Panc1 (cell line): ENCODE measurements around the gene FECH. TPM values are rescaled to one million over a fixed set of nuclear protein-coding genes. Genes with fewer than 3 reads are reported as not detected.

Experiments used
- ATAC-seq: fragments of 200-7000 bp; cut with Tn5 transposase; 2 replicates; pipeline ENCODE4 v1.9.1; 2020; ENCODE audit warnings: mild to moderate bottlenecking, moderate library complexity
- BruUV-seq: library from RNA; stranded (reverse); fragments of 400-500 nt; replicated peaks from 2 replicates; lab custom pipeline; 2021; lab: Mats Ljungman, UMichigan
- CTCF ChIA-PET: fragments of 300-600 bp; sonication (Branson Sonifier 250); formaldehyde crosslinking; loops from one replicate; lab custom pipeline; 2022; ENCODE audit warnings: antibody characterized with exemption; lab: Charles Lee
- POLR2A ChIA-PET: fragments of 300-600 bp; sonication (Branson Sonifier 250); formaldehyde crosslinking; loops from one replicate; lab custom pipeline; 2022; ENCODE audit warnings: antibody characterized with exemption; lab: Charles Lee
- DNase-seq: peaks from one replicate; pipeline ENCODE4 v3.0.0-alpha.2; 2010; ENCODE audit warnings: low read depth, low spot score
- H3K27ac ChIP-seq: 2 replicates; pipeline ENCODE4 v1.5.1; 2011; ENCODE audit warnings: mild to moderate bottlenecking, low read length, inconsistent platforms
- H3K27me3 ChIP-seq: fragments of 200-500 bp; sonication (Bioruptor generic); 2 replicates; pipeline ENCODE4 v1.6.0; 2014; ENCODE audit warnings: low read length, inconsistent platforms; ENCODE audit not compliant: control insufficient read depth, insufficient read depth
- H3K36me3 ChIP-seq: fragments of 200-500 bp; sonication (Bioruptor generic); 2 replicates; pipeline ENCODE4 v1.5.1; 2014; ENCODE audit warnings: inconsistent platforms, mild to moderate bottlenecking, low read length, moderate library complexity; ENCODE audit not compliant: control insufficient read depth, insufficient read depth
- H3K4me1 ChIP-seq: 2 replicates; pipeline ENCODE4 v1.5.1; 2011; ENCODE audit warnings: inconsistent platforms, mild to moderate bottlenecking, low read length, moderate library complexity; ENCODE audit not compliant: control insufficient read depth, insufficient read depth
- H3K4me3 ChIP-seq, 2 experiments: 2 replicates each; pipeline ENCODE4 v1.5.1; 2011 to 2012; ENCODE audit warnings: low read depth in 2 of 2, low read length in 2 of 2, mild to moderate bottlenecking in 2 of 2, inconsistent platforms in 1 of 2, moderate library complexity in 1 of 2
- H3K9me3 ChIP-seq: fragments of 200-500 bp; sonication (Bioruptor generic); 2 replicates; pipeline ENCODE4 v1.5.1; 2014; ENCODE audit warnings: low read depth, mild to moderate bottlenecking, inconsistent platforms, low read length, moderate library complexity; ENCODE audit not compliant: control insufficient read depth, insufficient read depth
- POLR2AphosphoS5 ChIP-seq: IDR thresholded peaks from 2 replicates; pipeline ENCODE4 v1.6.1; 2012; ENCODE audit warnings: mild to moderate bottlenecking, low read depth, low read length, moderate library complexity
- REST ChIP-seq, 2 experiments: IDR thresholded peaks; 2 replicates each; pipeline ENCODE4 v1.6.1; 2011 to 2012; ENCODE audit warnings: low read depth in 2 of 2, control low read depth in 1 of 2, low read length in 1 of 2, mild to moderate bottlenecking in 1 of 2, moderate library complexity in 1 of 2; ENCODE audit not compliant: insufficient read depth in 1 of 2
- SIN3A ChIP-seq: IDR thresholded peaks from 2 replicates; pipeline ENCODE4 v1.6.1; 2012; ENCODE audit warnings: low read depth, mild to moderate bottlenecking, low read length, moderate library complexity, borderline replicate concordance; ENCODE audit not compliant: insufficient read depth
- TCF7L2 ChIP-seq: IDR thresholded peaks from 2 replicates; pipeline ENCODE4 v1.6.1; 2011; ENCODE audit warnings: mild to moderate bottlenecking, low read depth, low read length, inconsistent platforms
- in situ Hi-C: cut with HindIII; loops from 2 replicates; pipeline ENCODE4 v1.10.0; 2016; ENCODE audit warnings: low sequenced_read_pairs, low pct_unique_long_range_greater_than_20kb
- intact Hi-C: fragments of 100-400 bp; cut with micrococcal nuclease; formaldehyde crosslinking; loops from one replicate; pipeline ENCODE4 v1.10.0; 2022; ENCODE audit not compliant: unreplicated experiment
- total RNA-seq: library from RNA; stranded (reverse); gene quantifications from one replicate; pipeline ENCODE4 v1.2.1, GENCODE V29; 2021; ENCODE audit not compliant: unreplicated experiment
- TF ChIP-seq, protein P1 (sequence below): fragments of 450-650 bp; IDR thresholded peaks from 2 replicates; pipeline ENCODE4 v1.5.1; 2017; ENCODE audit warnings: mild to moderate bottlenecking

Gene FECH
- total RNA-seq, 1 experiment from 2014 or later, result 25.2 TPM

DNA sequence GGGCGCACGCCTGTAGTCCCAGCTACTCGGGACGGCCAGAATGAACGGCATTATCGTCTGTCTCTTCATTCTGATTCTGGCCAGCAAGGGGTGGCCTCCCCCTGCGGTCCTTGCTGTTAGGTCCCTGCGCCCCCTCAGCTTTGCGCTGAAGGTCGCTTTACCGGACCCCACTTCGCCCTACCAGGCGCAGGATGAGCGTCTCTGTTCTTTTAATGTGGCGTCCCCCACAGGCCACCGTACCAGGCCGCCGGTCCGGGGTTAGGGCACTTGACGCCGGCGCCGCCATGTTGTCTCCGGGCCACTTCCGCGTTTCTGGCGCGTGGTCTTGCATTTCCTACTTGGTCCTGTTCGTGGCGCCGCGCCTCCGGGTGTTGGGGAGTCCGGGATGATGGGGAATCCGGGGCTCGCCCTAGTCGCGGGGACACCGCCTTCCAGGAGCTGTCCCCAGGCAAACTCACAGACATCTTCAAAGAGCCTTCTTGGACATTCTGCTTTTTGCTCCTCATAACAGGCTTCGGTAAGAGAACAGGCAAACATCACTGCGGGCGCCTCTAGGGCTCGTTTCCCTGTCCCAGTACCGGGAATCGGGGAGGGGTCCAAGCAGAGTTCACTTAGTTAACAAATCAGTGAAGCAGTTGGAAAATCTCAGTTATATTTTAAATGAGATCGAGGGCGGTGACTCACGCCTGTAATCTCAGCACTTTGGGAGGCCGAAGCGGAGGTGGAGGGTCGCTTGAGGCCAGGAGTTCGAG is 43.7 kb upstream of the FECH start:
- TF ChIP-seq, protein P1, sequence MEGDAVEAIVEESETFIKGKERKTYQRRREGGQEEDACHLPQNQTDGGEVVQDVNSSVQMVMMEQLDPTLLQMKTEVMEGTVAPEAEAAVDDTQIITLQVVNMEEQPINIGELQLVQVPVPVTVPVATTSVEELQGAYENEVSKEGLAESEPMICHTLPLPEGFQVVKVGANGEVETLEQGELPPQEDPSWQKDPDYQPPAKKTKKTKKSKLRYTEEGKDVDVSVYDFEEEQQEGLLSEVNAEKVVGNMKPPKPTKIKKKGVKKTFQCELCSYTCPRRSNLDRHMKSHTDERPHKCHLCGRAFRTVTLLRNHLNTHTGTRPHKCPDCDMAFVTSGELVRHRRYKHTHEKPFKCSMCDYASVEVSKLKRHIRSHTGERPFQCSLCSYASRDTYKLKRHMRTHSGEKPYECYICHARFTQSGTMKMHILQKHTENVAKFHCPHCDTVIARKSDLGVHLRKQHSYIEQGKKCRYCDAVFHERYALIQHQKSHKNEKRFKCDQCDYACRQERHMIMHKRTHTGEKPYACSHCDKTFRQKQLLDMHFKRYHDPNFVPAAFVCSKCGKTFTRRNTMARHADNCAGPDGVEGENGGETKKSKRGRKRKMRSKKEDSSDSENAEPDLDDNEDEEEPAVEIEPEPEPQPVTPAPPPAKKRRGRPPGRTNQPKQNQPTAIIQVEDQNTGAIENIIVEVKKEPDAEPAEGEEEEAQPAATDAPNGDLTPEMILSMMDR, result peak; percentile 79
- TF ChIP-seq REST (IDR thresholded peaks at IDR 0.05; ENCODE audit: insufficient read depth in 1 of 2, low read depth in 2 of 2, low read length in 1 of 2) (no peak), POLR2AphosphoS5 (peak; percentile 40; the same call in 1 of the 2 replicates), TCF7L2 (peak; percentile 53; the same call in 1 of the 2 replicates), SIN3A (0 out of 2 replicates have a peak, but pooled peaks have one; percentile 42)
- DNase-seq, result peak; percentile 58
- Histone ChIP-seq H3K27ac (peak overlapping the region; percentile 93), H3K36me3 (peaks cover 2% of the 10 kb centered on the region; the same call in 1 of the 2 replicates), H3K27me3 (no peaks in the 10 kb centered on the region), H3K9me3 (no peaks in the 10 kb centered on the region), H3K4me3 (peak overlapping the region; percentile 69 to 74), H3K4me1 (peaks cover 6% of the 10 kb centered on the region)
- CTCF ChIA-PET, result interaction anchor here (0.6 to 0.7 kb wide), 3 partner anchors 10 to 670 kb away, joined by 3 to 8 read pairs (median 4); no protein-coding TSS in a partner anchor
- in situ Hi-C loops (no loop called here), intact Hi-C loops (loop anchor here (5.0 kb wide), 1 partner anchor 172 kb away; the partner anchor contains the start of gene ATP8B1)
- ATAC-seq, result peak; percentile 97
- POLR2A ChIA-PET, result no interaction called here
- BruUV-seq, result TSS peak; percentile 94

DNA sequence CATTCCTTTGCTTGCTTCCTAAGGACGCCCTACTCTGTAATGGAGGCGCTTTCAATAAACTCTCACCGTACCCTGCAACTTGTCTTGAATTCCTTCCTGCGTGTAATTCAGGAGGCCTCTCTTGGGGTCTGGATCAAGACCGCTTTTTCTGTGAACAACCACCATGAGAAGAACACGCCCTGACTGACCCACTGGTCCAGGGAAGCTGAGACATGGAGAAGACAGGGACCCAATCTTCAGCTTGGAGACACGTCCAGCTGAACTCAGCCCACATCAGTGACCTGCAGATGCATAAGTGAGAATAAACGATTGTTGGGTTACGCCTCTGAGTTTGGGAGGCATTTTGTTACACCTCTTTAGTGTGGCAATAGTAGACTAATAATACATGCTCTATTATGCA is 42.9 kb upstream of the FECH start:
- peaks cover 2% of the 10 kb centered on the region; the same call in 1 of the 2 replicates for H3K36me3 ChIP-seq
- intact Hi-C loops, result no loop called here
- in situ Hi-C loops, result no loop called here
- H3K4me3 ChIP-seq, result peak overlapping the region; percentile 69 to 74
- ChIA-PET CTCF (no interaction called here), POLR2A (interaction anchor here (0.8 kb wide), 1 partner anchor 64 kb away, joined by 8 read pairs; no protein-coding TSS in a partner anchor)
- no peaks in the 10 kb centered on the region for H3K27me3 ChIP-seq
- no peak for DNase-seq
- H3K27ac ChIP-seq, result peak overlapping the region; percentile 93
- no peak for ATAC-seq
- no peaks in the 10 kb centered on the region for H3K9me3 ChIP-seq
- no TSS peak for BruUV-seq
- no peak for TF ChIP-seq SIN3A
- TF ChIP-seq REST (IDR thresholded peaks at IDR 0.05; ENCODE audit: insufficient read depth in 1 of 2, low read depth in 2 of 2, low read length in 1 of 2), result no peak
- no peak for TF ChIP-seq TCF7L2
- TF ChIP-seq, protein P1, result no peak
- TF ChIP-seq POLR2AphosphoS5, result no peak
- H3K4me1 ChIP-seq, result peaks cover 5% of the 10 kb centered on the region
